Hepatocyte (in vitro differentiated cells): ENCODE data around the gene HSD17B14. TPM values are rescaled to one million over a fixed set of nuclear protein-coding genes. Genes with fewer than 3 reads are reported as not detected.

ENCODE experiments used
- DNase-seq: peaks from one replicate; pipeline ENCODE4 v3.0.0-alpha.2; 2016; ENCODE audit warnings: low spot score
- H2AFZ ChIP-seq: fragments of 200-600 bp; sonication (generic); 2 replicates; pipeline ENCODE4 v1.6.0; 2016; ENCODE audit warnings: antibody characterized with exemption, mild to moderate bottlenecking
- H3K27ac ChIP-seq: fragments of 200-600 bp; sonication (generic); 2 replicates; pipeline ENCODE4 v1.5.1; 2016; ENCODE audit warnings: mild to moderate bottlenecking
- H3K27me3 ChIP-seq: fragments of 200-600 bp; sonication (generic); 2 replicates; pipeline ENCODE4 v1.6.1; 2016
- H3K36me3 ChIP-seq: fragments of 200-600 bp; sonication (generic); replicated peaks from 2 replicates; pipeline ENCODE4 v1.5.1; 2016; ENCODE audit warnings: low read depth; ENCODE audit not compliant: insufficient read depth
- H3K4me1 ChIP-seq: fragments of 200-600 bp; sonication (generic); 2 replicates; pipeline ENCODE4 v1.5.1; 2016; ENCODE audit warnings: mild to moderate bottlenecking, moderate library complexity; ENCODE audit not compliant: insufficient read depth
- H3K4me2 ChIP-seq: fragments of 200-600 bp; sonication (generic); 2 replicates; pipeline ENCODE4 v1.6.0; 2016
- H3K4me3 ChIP-seq: fragments of 200-600 bp; sonication (generic); 2 replicates; pipeline ENCODE4 v1.5.1; 2016; ENCODE audit warnings: mild to moderate bottlenecking
- H3K79me2 ChIP-seq: fragments of 200-600 bp; sonication (generic); 2 replicates; pipeline ENCODE4 v1.6.0; 2017; ENCODE audit warnings: mild to moderate bottlenecking
- H3K9me2 ChIP-seq: fragments of 200-600 bp; sonication (generic); replicated peaks from 2 replicates; pipeline ENCODE4 v1.6.0; 2017; ENCODE audit warnings: mild to moderate bottlenecking; ENCODE audit not compliant: insufficient read depth
- H3K9me3 ChIP-seq: fragments of 200-600 bp; sonication (generic); 2 replicates; pipeline ENCODE4 v1.5.1; 2016; ENCODE audit warnings: low read depth, mild to moderate bottlenecking
- H4K20me1 ChIP-seq: fragments of 200-600 bp; sonication (generic); 2 replicates; pipeline ENCODE4 v1.6.0; 2016; ENCODE audit warnings: mild to moderate bottlenecking; ENCODE audit not compliant: insufficient read depth, poor library complexity, severe bottlenecking
- CTCF ChIP-seq: fragments of 200-600 bp; sonication (generic); IDR thresholded peaks from 2 replicates; pipeline ENCODE4 v1.5.1; 2016; ENCODE audit warnings: antibody characterized with exemption, mild to moderate bottlenecking; ENCODE audit not compliant: poor library complexity
- EZH2 ChIP-seq: fragments of 200-600 bp; sonication (generic); IDR thresholded peaks from 2 replicates; pipeline ENCODE4 v1.6.1; 2016; ENCODE audit warnings: antibody characterized with exemption, mild to moderate bottlenecking, borderline replicate concordance
- EZH2phosphoT487 ChIP-seq: fragments of 200-600 bp; sonication (generic); IDR thresholded peaks from one replicate; pipeline ENCODE4 v1.6.1; 2018; ENCODE audit warnings: antibody characterized with exemption, mild to moderate bottlenecking, low read depth, moderate library complexity; ENCODE audit not compliant: unreplicated experiment, severe bottlenecking
- WGBS: methylation state at CpG from one replicate; pipeline ENCODE4 v1.1.6; 2016; ENCODE audit warnings: low lambda C conversion rate; ENCODE audit errors: missing lambda C conversion rate; 5-methylcytosine and 5-hydroxymethylcytosine counted together
- polyA plus RNA-seq: library from polyadenylated mRNA; unstranded; fragments of >200 nt; fragmentation: Nextera tagmentation; extraction: Ambion mirVana; gene quantifications from 2 replicates; pipeline ENCODE4 v1.2.1, GENCODE V29; 2016
- total RNA-seq: library from RNA; depleted of rRNA; stranded (reverse); fragments of >200 nt; gene quantifications from 2 replicates; pipeline ENCODE4 v1.2.3, GENCODE V29; 2014

Gene HSD17B14
- total and polyA plus RNA-seq, 2 experiments from 2014 or later, result 64.1 to 91.9 TPM

DNA sequence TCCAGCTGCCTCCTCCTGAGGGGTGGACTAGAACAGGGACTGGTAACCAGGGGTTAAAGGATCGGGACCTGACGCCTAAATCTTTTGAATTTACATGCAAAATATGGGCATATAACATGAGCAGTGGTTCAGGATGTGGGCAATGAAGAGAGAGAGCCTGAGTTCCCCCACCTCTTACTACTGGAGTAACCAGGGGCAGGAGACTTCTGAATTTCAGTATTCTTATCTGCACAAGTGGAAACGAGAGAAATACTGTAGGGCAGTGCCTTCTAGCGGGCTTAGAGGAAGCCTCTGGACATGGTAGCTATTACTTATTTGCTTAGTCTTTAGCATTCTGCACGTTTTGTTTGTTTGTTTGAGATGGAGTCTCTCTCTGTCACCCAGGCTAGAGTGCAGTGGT lies 51.8 kb downstream of the HSD17B14 start:
- Histone ChIP-seq H3K79me2 (no peaks in the 10 kb centered on the region), H3K4me2 (no peak overlapping the region), H3K36me3 (no peaks in the 10 kb centered on the region), H2AFZ (no peak overlapping the region), H3K4me3 (no peak overlapping the region), H3K9me3 (no peaks in the 10 kb centered on the region), H4K20me1 (no peaks in the 10 kb centered on the region), H3K9me2 (no peaks in the 10 kb centered on the region), H3K27me3 (no peaks in the 10 kb centered on the region), H3K4me1 (peaks cover 8% of the 10 kb centered on the region), H3K27ac (no peak overlapping the region)
- no peak for DNase-seq
- 65% methylated on average over 5 of the region's 5 CpGs for WGBS
- no peak for TF ChIP-seq EZH2
- peak; percentile 34 for TF ChIP-seq CTCF

GRCh38 chr19:48780631-48781391 lies 55.5 kb downstream of the HSD17B14 start:
- peak; percentile 60 for DNase-seq

GRCh38 chr19:48779636-48780035 lies 56.7 kb downstream of the HSD17B14 start:
- no peak for TF ChIP-seq CTCF
- no peak for TF ChIP-seq EZH2
- TF ChIP-seq EZH2phosphoT487, result no peak

More at GRCh38 chr19:48780631-48781391, 55.5 kb downstream of the HSD17B14 start:
- Histone ChIP-seq H3K27me3 (no peaks in the 10 kb centered on the region), H3K4me2 (no peak overlapping the region), H3K9me3 (no peaks in the 10 kb centered on the region), H3K79me2 (no peaks in the 10 kb centered on the region), H3K4me3 (no peak overlapping the region), H4K20me1 (no peaks in the 10 kb centered on the region), H2AFZ (no peak overlapping the region), H3K36me3 (no peaks in the 10 kb centered on the region), H3K9me2 (no peaks in the 10 kb centered on the region), H3K4me1 (peaks cover 8% of the 10 kb centered on the region), H3K27ac (peak overlapping the region; percentile 55)
- 53% methylated on average over 14 of the region's 14 CpGs for WGBS
- TF ChIP-seq EZH2phosphoT487 (no peak), EZH2 (no peak), CTCF (no peak)

More at GRCh38 chr19:48779636-48780035, 56.7 kb downstream of the HSD17B14 start:
- Histone ChIP-seq H3K27ac (no peak overlapping the region), H3K4me1 (peaks cover 8% of the 10 kb centered on the region), H3K4me3 (no peak overlapping the region), H3K36me3 (no peaks in the 10 kb centered on the region), H3K9me3 (no peaks in the 10 kb centered on the region), H2AFZ (no peak overlapping the region), H3K79me2 (no peaks in the 10 kb centered on the region), H3K9me2 (no peaks in the 10 kb centered on the region), H3K27me3 (no peaks in the 10 kb centered on the region), H4K20me1 (no peaks in the 10 kb centered on the region), H3K4me2 (no peak overlapping the region)
- WGBS, result 75% methylated on average over 1 of the region's 1 CpG
- no peak for DNase-seq
